HuH-7 (cell line): ENCODE data around the gene SYNDIG1L.
"Not testable (repeated sequence)": the region's sequence is repeated elsewhere in the genome, so short reads cannot be mapped to it uniquely, and the experiment has no call there.

Experiments used
- DNase-seq: peaks from one replicate; pipeline ENCODE4 v3.0.0; 2011; ENCODE audit warnings: low spot score

The SYNDIG1L gene

GRCh38 chr14:74402401-74403251, 23.4 kb downstream of the SYNDIG1L start:
- no peak for DNase-seq

GRCh38 chr14:74401504-74402241, 24.3 kb downstream of the SYNDIG1L start:
- DNase-seq = no peak

- DNase-seq = no peak
Measured at GRCh38 chr14:74400919-74401503, 25.0 kb downstream of the SYNDIG1L start.

- no peak for DNase-seq
Measured at GRCh38 chr14:74400031-74400685, 25.9 kb downstream of the SYNDIG1L start.

DNA sequence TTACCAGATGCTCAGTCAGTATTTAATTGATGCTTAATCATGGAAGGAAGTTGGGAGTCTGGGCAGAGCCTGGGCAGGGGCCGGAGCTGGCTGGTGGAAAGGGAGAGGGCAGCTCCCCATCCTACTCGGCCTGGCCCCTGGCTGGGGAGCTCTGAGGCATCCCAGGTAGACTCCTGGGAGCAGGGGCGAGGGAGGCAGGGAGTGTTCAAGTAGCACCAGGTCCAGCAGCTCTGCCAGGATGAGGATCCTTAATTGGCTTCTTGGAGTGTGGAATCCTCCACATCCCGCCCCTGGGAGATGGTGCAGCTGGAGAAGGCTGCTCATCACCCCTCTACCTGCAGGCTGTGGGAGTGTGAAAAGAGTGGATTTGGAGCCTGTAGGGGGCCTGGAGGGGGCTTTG, 30.9 kb downstream of the SYNDIG1L start:
- no peak for DNase-seq

GRCh38 chr14:74394549-74394948, 31.5 kb downstream of the SYNDIG1L start:
- DNase-seq = no peak

GRCh38 chr14:74392616-74393570, 33.1 kb downstream of the SYNDIG1L start:
- no peak for DNase-seq

DNA sequence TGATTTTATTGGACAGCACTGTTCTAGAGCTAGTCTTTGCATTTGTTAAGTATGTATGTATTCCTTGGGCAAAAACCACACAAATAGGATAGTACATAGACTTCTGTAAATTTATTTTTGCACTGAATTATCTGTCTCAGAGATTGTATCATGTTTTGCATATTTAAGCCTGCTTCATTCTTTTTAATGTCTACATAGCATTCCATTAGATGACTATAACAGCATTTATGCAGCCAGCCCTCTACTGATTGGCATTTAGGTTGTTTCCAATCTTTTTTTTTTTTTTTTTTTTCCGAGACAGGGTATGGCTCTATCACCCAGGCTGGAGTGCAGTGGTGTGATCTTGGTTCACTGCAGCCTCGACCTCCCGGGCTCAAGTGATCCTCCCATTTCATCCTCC, 34.5 kb downstream of the SYNDIG1L start:
- DNase-seq = no peak

DNA sequence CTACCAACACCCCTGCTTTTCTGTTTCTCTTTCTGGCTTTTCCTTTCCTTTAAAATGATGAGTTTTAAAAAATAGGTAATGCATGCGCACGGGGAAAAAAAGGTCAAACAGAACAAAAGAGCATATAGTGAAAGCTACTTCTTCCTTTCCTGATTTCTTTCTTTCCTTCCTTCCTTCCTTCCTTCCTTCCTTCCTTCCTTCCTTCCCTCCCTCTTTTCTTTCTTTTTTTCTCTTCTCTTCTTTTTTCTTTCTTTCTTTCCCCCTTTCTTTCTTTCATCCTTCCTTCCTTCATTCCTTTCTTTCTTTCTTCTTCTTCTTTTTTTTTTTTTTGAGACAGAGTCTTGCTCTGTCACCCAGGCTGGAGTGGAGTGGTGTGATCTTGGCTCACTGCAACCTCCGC, 35.5 kb downstream of the SYNDIG1L start:
- DNase-seq = not testable (repeated sequence)

DNA sequence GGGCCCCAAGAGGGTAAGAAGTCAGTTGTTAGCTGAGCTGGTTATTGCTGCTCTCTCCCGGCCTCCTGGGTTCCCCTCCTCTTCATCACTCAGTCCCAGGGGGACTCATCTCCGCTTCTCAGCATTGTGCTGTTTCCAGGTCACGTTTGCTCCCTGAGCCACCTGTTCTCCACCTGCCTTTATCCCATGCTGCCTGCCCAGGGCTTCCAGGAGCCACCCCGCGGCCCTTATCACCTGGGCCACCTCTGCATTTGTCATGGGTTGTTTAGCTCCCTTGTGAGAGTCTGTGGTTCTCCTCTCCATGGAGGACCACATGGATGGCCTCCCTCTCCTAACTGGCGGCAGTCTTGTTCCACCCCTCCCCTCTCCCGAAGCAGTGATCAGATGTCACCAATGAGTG, 36.0 kb downstream of the SYNDIG1L start:
- no peak for DNase-seq

DNA sequence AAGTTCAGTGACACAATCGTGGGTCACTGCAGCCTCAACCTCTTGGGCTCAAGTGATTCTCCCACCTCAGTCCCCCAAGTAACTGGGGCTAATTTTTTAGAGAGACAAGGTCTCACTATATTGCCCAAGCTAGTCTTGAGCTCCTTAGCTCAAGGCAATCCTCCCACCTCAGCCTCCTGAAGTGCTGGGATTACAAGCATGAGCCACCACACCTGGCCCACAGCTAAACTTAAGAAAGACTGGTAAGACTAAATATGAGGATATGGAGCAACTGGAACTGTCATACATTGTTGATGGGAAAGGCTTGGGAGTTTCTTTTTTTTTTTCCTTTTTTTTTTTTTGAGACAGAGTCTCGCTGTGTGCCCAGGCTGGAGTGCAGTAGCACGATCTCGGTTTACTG, 43.8 kb downstream of the SYNDIG1L start:
- DNase-seq = no peak

DNA sequence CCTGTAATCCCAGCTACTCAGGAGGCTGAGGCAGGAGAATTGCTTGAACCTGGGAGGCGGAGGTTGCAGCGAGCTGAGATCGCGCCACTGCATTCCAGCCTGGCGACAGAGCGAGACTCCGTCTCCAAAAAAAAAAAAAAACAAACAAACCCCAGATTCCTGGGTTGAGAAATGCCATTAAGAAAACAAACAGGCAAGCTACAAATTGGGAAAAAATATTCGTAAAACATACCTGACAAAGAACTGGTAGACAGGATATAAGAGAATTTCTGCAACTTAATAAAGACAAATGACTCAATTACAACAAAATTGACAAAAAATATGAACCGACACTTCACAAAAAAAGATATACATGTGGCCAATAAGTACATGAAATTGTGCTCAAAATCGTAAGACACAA, 44.4 kb downstream of the SYNDIG1L start:
- not testable (repeated sequence) for DNase-seq

DNA sequence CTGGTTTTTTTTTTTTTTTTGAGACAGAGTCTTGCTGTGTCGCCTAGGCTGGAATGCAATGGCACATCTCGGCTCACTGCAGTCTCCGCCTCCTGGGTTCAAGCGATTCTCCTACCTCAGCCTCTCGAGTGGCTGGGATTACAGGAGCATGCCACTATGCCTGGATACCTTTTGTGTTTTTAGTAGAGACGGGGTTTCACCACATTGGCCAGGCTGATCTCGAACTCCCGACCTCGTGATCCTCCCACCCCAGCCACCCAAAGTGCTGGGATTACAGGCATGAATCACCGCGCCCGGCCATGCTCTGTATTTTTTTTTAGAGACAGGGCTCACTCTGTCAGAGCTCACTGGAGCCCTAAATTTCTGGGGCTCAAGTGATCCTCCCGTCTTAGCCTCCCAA, 45.2 kb downstream of the SYNDIG1L start:
- no peak for DNase-seq

GRCh38 chr14:74380172-74380571, 45.8 kb downstream of the SYNDIG1L start:
- no peak for DNase-seq

GRCh38 chr14:74377976-74378690, 47.9 kb downstream of the SYNDIG1L start:
- no peak for DNase-seq

DNA sequence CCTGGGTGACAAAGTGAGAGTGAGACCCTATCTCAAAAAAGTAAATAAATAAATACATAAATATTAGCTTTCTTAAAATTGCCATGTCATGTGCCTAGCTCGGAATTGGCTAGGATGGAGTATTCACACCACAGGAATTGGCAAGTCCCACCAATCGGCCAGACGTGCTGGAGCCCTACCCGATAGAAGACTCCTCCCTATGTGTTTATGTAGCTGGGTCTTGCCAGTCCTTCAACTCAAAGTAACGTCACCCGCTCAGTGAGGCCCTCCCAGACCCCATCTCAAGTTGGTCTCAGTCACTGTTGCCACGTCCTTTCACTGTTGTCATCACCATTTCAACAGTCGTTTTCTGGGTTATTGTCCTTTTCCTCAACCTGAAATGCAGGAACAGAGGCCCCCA, 57.6 kb downstream of the SYNDIG1L start:
- DNase-seq = no peak

DNA sequence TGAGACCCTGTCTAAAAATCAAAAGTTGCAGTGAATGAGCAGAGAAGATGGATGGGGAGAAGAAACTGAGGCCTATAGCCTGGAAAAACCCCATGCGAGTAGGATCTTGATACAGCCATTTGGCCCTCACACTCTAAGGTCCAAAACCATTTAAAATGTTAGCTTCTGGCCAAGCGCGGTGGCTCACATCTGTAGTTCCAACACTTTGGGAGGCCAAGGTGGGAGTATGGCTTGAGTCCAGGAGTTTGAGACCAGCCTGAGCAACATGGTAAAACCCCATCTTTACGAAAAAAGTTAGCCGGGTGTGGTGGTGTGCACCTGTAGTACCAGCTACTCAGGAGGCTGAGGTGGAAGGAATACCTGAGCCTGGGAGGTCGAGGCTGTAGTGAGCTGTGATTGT, 58.0 kb downstream of the SYNDIG1L start:
- no peak for DNase-seq

- DNase-seq = no peak
Measured at GRCh38 chr14:74364271-74364880, 61.6 kb downstream of the SYNDIG1L start.

DNA sequence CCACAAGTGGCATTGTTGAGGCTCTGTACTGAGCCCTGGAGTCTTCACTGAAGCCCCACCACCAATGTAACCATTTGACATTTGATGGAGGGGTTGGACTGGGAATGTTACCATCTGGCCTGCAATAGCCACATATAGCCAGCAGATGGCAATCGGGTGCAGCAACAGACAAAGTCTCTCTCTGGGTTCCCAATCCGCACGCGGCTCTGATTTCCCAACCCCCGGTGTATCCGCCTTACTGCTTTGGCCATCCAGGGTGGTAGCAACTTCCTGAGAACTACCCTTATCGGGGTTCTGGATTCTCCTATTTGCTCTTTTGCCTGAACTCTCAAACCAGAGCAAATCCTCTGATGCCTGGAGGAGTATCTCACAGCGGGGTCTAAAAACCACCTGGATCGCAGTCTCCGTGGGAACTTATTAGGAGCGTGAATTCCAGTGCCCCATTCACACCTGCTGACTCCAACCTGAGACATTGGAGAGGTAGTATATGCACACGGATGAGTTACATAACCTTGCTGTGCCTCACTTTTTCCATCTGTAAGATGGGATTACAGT, 63.6 kb downstream of the SYNDIG1L start:
- DNase-seq = peak; percentile 83

DNA sequence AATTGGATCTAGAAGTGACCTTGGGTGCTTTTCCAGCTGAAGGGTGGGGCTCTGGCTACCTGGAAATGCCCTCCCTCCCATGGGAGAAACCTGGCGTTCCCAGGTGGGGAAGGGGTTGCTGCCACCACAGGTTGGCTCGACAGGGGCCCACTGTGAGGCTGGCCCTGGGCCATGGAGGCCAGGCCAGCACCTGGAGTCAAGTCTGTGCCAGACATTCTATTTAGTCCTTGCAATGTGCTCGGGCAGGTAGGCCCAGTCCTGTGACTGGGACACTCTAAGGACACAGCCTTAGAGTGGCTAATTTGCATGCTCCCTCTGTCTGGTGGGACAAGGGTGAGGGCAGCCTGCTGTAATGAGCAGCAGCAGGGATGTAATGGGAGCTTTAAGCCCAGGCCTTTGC, 65.8 kb downstream of the SYNDIG1L start:
- DNase-seq = no peak
